Breast epithelium (tissue), 3 donors: ENCODE results near the gene NUP43.
"Not testable (repeated sequence)": the region's sequence is repeated elsewhere in the genome, so short reads cannot be mapped to it uniquely, and the experiment has no call there.

Experiments
- CTCF ChIP-seq, 3 donors: fragments of 450-650 bp; IDR thresholded peaks; one replicate each; pipeline ENCODE4 v1.5.1; 2016 to 2017; ENCODE audit warnings: antibody characterized with exemption in 3 of 3, mild to moderate bottlenecking in 3 of 3, moderate library complexity in 3 of 3
- POLR2AphosphoS5 ChIP-seq, 3 donors: sonication (generic); formaldehyde crosslinking; IDR thresholded peaks; one replicate each; pipeline ENCODE4 v1.6.1; 2017; ENCODE audit warnings: antibody characterized with exemption in 3 of 3

- TF ChIP-seq CTCF, POLR2AphosphoS5 (IDR thresholded peaks at IDR 0.05): not testable (repeated sequence)
Measured at GRCh38 chr6:149751920-149752319, 5.6 kb upstream of the NUP43 start.
